NCI-H146 treated with DMSO at 0.1 percent for 48 hours (cell line): ENCODE measurements around the gene PLPPR1.
A peak's percentile ranks its signal among the peaks of the same experiment; 100 is the strongest.

Source experiments
- DNase-seq: peaks from one replicate; lab custom pipeline; 2025; ENCODE audit not compliant: unreplicated experiment; lab: John Stamatoyannopoulos, UW

The PLPPR1 gene

GRCh38 chr9:101201630-101202029, 173.1 kb downstream of the PLPPR1 start:
- DNase-seq: no peak

- no peak for DNase-seq
Measured at GRCh38 chr9:101209670-101210069, 181.1 kb downstream of the PLPPR1 start.

- no peak for DNase-seq
Measured at GRCh38 chr9:101212661-101213060, 184.1 kb downstream of the PLPPR1 start.

- DNase-seq: no peak
Measured at GRCh38 chr9:101219030-101219429, 190.5 kb downstream of the PLPPR1 start.

GRCh38 chr9:101220341-101220740, 191.8 kb downstream of the PLPPR1 start:
- no peak for DNase-seq

GRCh38 chr9:101225271-101225670, 196.7 kb downstream of the PLPPR1 start:
- DNase-seq: no peak

- no peak for DNase-seq
Measured at GRCh38 chr9:101226161-101226560, 197.6 kb downstream of the PLPPR1 start.

GRCh38 chr9:101226803-101227202, 198.3 kb downstream of the PLPPR1 start:
- no peak for DNase-seq

GRCh38 chr9:101229606-101230005, 201.1 kb downstream of the PLPPR1 start:
- DNase-seq: no peak

GRCh38 chr9:101232405-101232977, 204.0 kb downstream of the PLPPR1 start:
- DNase-seq: peak; percentile 17

- peak; percentile 17 for DNase-seq
Measured at GRCh38 chr9:101235105-101235866, 206.8 kb downstream of the PLPPR1 start.

GRCh38 chr9:101242651-101243050, 214.1 kb downstream of the PLPPR1 start:
- no peak for DNase-seq

GRCh38 chr9:101246691-101247090, 218.2 kb downstream of the PLPPR1 start:
- DNase-seq: no peak

GRCh38 chr9:101247297-101247696, 218.8 kb downstream of the PLPPR1 start:
- no peak for DNase-seq

- no peak for DNase-seq
Measured at GRCh38 chr9:101254733-101255433, 226.4 kb downstream of the PLPPR1 start.

- DNase-seq: no peak
Measured at GRCh38 chr9:101264727-101265126, 236.2 kb downstream of the PLPPR1 start.

GRCh38 chr9:101265261-101265660, 236.7 kb downstream of the PLPPR1 start:
- no peak for DNase-seq

- no peak for DNase-seq
Measured at GRCh38 chr9:101268426-101268825, 239.9 kb downstream of the PLPPR1 start.

GRCh38 chr9:101269591-101270283, 241.2 kb downstream of the PLPPR1 start:
- no peak for DNase-seq

- DNase-seq: no peak
Measured at GRCh38 chr9:101270302-101270701, 241.8 kb downstream of the PLPPR1 start.

GRCh38 chr9:101271102-101271501, 242.6 kb downstream of the PLPPR1 start:
- no peak for DNase-seq
